Neural progenitor cell (in vitro differentiated cells): ENCODE measurements around the gene SMIM45.

ENCODE experiments used
- EZH2 ChIP-seq: fragments of 200-600 bp; sonication (generic); IDR thresholded peaks from 2 replicates; pipeline ENCODE4 v1.6.1; 2017; ENCODE audit warnings: antibody characterized with exemption, mild to moderate bottlenecking, moderate library complexity
- TF ChIP-seq, protein P1 (sequence below): fragments of 200-600 bp; sonication (generic); IDR thresholded peaks from 2 replicates; pipeline ENCODE4 v1.5.1; 2017; ENCODE audit warnings: antibody characterized with exemption, mild to moderate bottlenecking

GRCh38 chr22:41906822-41907221, 45.1 kb upstream of the SMIM45 start:
- no peak for TF ChIP-seq EZH2
- TF ChIP-seq, protein P1, sequence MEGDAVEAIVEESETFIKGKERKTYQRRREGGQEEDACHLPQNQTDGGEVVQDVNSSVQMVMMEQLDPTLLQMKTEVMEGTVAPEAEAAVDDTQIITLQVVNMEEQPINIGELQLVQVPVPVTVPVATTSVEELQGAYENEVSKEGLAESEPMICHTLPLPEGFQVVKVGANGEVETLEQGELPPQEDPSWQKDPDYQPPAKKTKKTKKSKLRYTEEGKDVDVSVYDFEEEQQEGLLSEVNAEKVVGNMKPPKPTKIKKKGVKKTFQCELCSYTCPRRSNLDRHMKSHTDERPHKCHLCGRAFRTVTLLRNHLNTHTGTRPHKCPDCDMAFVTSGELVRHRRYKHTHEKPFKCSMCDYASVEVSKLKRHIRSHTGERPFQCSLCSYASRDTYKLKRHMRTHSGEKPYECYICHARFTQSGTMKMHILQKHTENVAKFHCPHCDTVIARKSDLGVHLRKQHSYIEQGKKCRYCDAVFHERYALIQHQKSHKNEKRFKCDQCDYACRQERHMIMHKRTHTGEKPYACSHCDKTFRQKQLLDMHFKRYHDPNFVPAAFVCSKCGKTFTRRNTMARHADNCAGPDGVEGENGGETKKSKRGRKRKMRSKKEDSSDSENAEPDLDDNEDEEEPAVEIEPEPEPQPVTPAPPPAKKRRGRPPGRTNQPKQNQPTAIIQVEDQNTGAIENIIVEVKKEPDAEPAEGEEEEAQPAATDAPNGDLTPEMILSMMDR, result no peak
